GM21367 (cell line): ENCODE data around the gene CDKN2C.

ENCODE experiments used
- ATAC-seq: cut with Tn5 transposase; IDR thresholded peaks from one replicate; pipeline ENCODE4 v1.9.1; 2021; ENCODE audit not compliant: unreplicated experiment

CDKN2C gene

DNA sequence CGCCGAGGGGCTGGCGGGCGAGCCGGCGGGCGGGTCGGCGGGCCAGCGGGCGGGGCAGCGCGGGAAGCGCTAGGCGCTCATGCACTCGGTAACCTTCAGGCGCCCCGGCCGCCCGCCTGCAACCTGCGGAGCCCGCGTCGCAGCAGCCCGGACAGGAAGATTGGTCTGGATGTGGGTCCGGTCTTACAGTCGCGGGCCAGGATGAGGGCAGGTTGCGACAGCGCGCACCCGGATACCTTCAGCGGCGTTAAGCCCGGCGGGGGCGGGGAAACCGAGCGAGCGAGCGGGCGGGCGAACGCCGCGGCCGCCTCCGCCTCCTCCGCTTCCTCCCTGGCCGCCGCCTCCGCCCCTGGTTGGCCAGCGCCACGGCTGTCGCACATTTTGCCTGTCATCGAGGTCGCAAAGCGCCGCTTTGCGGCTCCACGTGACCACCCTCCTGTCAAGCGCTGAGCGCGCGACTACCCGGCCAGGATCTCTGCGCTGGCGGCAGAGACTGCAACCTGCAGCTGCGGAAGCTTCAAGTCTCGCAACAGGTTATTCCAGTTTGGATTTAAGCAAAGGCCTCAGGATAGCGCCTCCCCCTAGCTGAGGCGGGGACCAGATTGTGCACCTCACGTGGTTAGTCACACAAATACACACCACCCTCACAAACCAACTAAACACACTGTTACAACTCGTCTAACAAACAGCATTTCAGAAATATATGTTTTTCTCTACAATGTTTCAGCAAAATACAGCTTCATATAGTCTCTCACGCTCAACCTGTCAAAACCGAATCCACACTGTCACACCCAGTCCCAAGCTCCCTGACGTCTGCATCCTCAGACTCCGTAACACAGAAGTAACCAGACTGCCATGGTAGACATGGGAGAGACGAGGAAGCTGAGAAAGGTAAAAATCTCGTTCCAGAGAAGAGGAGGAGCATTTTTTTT, 9.9 kb upstream of the CDKN2C start, which contains the start of gene FAF1:
Gene FAF1, minus strand, starts transcription at position 355 of the 932 bp plus-strand sequence. CDS start 456 bp downstream, outside the sequence.
- ATAC-seq: peak; percentile 81

DNA sequence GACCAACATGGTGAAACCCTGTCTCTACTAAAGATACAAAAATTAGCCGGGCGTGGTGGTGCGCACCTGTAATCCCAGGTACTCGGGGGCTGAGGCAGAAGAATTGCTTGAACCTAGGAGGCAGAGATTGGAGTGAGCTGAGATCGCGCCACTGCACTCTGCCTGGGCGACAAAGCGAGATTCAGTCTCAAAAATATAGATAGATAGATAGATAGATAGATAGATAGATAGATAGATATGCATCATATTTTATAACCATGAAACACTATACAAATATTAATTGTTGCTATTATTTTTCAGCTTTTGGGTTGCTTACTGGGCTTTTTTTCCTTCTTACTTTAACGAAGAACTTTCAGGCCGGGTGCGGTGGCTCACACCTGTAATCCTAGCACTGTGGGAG, 5.2 kb upstream of the CDKN2C start:
- ATAC-seq: no peak

DNA sequence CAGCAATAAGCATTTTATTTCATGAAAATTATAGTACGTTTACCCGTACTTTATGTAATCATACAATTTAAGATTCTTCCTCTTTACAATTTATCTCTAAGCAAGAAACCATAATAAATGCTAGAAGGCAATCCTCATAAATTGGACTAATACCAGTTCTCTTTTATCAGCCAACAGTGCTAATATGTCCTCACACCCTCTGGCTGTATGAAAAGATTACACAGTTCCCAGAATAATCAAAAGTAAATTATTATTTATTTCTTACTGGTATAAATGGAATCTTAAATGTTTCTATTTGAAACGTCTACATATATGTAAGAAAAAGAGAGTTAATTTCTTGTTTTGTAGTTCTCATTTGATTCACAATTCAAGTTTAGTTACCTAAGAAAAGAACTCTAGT, 3.1 kb upstream of the CDKN2C start:
- no peak for ATAC-seq

DNA sequence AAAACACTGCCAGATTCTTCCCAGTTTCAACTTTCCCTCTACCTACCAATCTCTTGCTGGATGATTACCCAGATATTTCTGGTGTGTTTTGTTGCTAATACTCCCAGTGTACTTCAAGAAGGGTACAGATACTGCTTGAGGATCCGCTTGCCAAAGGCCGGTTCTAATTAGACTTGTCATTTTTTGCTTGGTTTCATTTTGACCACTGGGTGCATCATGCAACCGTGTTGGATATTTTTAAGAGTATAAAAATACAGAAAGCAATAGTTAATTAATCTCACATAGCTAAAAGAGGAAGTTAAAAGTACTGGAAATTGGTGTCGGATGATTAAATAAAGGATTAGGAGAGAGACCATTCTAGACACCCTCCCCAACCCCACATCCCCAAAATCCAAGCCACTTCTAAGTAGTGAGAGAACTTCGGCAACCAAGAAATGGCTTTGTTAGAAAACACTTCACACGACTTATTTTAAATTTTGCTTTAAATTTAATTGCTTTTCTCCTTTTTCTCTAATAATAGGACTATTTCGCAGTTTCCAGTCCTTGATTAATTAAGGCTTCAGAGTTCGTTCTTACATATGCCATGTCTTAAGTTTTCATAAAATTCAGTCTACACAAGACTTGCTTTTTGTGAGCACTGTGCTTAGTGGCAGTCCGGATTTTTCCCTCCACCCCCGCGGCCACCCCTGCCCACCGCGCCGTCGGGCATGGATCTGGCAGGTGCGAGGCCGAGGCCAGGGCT, 2.5 kb upstream of the CDKN2C start:
- ATAC-seq: no peak

DNA sequence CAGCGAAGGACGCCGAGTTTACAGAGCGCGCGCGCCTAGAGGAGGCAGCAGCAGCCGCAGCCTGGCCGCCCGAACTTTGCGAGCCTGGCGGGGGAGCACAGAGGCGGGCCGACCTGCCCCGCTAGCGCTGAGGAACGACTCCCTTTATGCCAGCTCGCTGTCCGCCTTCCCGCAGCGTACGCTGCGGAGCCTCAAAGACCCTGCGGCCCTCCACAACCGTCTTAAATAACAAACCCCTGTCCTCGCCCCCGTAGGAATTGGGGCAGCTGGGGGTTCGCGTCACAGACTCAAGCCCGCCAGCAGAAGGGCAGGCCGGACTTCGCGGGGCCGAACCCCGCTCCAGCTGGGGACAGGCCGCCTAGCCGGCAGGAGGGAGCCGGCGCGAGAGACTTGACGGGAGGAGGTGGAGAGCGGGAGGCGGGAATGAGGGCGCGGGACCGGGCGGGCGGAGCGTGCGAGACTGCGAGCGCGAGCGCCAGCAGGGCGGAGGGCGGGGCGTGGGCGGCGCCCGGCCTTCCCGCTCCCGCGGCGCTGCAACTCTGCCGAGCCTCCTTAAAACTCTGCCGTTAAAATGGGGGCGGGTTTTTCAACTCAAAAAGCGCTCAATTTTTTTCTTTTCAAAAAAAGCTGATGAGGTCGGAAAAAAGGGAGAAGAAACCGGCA, 1.8 kb upstream of the CDKN2C start:
- peak; percentile 44 for ATAC-seq

DNA sequence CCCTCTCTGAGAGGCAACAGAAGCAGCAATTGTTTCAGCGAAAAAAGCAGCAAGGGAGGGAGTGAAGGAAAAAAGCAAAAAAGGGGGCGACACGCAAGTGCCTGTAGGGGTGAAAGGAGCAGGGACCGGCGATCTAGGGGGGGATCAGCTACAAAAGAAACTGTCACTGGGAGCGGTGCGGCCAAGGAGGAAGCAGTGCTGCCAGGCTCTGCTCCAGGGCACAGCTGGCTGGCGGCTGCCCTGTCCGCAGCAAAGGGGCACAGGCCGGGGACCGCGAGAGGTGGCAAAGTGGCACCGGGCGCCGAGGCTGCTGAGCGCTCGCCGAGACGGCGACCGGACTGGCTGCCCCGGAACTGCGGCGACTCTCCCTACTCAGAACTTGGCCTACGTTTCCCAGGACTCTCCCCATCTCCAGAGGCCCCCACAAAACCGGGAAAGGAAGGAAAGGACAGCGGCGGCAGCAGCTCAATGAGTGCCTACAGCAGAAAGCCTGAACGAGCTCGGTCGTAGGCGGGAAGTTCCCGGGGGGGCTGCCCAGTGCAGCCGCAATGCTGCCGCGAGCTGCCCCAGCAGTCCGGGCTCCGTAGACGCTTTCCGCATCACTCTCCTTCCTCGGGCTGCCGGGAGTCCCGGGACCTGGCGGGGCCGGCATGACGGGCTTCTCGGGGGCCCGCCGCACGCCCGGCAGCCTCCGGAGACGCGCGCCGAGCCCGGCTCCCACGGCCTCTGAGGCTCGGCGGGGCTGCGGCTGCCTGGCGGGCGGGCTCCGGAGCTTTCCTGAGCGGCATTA, 1.0 kb upstream of the CDKN2C start:
- peak; percentile 16 for ATAC-seq

DNA sequence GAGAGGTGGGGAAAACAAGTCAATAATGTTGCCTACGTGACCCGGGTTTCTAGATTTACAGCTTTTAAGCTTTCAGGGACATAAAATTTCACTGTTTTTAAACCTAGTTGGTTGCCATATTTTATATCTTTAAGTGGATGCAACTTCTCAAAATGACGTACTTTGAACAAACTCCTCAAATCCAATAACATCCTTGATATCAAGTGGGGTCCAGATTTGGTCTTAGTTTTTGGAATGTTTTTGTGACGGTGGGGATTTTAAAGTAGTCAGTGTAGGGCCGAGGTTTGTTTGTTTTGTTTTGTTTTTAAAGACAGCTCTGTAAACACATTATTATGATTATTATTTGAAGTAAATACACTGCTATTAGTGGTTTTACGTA, 453 bp downstream of the CDKN2C start:
- no peak for ATAC-seq

DNA sequence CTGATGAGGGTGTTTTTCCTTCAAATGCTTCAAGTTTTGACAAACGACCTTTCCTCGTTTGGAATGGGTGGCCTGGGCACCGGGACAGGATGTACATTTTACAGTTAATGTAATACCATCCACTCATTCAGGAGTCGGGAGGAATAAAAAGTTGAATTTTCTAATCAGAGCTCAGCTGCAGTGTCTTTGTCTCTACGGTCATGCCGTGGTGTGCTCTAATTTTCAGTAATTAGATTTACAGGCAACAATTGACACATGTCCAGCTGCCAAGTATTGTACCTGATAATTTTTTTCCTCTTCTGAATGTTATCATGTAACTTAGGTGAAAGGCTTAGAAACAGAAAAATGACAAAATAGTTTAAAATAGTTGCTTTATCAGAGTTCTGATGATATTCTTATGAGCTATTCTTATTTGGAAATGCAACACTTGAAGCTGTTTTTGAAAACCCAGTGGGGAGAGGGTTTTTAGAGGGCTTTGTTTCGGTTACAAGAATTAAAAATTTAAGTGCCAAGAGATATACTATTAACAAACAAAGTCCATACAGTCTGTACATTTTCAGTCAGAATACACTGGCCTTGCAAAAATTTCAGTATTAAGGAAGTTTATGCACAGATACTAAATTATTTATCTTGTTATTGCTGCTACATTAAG, 1.0 kb downstream of the CDKN2C start:
- ATAC-seq: no peak

DNA sequence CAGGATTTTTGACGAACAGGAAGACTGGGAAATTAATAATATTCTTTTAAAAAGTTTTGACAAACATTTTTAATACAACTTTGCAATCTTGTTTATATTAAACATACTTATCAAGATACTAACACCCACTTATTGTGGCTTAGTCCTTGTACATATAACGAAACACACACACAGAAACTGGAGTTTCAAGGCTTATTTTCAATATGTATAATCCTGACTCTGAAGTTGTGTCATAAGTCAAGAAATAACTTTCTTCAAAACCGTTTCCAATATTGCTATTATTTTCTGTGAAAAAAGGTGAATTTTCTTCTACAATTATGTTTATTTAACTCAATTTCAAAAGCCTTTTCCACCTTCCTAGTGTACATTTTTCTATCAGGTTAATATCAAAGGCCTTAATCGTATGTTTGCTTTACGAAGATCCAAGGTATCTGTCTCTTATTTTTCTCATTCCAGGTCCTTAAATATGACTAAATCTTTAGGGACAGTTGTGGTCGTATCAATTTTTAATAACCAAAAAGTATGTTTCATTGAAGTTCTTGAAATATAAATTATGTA, 1.8 kb downstream of the CDKN2C start:
- no peak for ATAC-seq

DNA sequence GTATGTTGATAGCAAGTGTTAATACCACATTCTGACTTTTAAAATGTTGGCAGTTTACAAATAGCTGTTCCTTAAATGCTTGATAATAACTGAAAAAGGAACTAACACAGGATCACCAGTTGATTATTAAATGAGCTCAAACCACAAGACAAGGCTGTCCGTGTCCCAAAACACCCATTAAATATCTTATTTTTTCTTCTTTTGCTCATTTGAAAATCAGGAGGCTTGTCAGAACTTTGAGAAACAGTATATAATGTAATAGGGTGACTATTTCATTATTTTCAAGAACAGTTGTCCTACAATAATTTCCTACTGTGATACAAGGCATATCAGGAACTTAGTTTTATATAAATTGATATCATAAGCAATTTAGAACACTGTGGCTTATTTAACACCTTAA, 2.7 kb downstream of the CDKN2C start:
- no peak for ATAC-seq

DNA sequence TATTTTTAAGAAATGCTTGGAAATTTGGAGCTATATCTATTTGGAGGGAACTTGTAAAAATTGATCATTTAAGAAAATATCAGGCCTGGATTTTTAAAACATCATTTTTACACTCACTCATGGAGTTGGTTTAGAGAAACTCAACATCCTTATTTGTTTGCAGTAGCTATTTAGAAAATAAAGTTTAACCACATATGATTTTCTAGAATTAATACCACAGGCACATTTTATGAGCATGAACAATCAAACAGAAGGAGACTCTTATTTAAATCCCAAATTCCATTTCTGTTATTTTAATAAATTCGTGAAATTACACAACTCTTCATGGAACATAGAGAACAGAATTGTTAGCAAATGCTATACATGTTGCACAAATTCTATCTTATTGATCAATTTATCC, 3.2 kb downstream of the CDKN2C start:
- ATAC-seq: no peak

DNA sequence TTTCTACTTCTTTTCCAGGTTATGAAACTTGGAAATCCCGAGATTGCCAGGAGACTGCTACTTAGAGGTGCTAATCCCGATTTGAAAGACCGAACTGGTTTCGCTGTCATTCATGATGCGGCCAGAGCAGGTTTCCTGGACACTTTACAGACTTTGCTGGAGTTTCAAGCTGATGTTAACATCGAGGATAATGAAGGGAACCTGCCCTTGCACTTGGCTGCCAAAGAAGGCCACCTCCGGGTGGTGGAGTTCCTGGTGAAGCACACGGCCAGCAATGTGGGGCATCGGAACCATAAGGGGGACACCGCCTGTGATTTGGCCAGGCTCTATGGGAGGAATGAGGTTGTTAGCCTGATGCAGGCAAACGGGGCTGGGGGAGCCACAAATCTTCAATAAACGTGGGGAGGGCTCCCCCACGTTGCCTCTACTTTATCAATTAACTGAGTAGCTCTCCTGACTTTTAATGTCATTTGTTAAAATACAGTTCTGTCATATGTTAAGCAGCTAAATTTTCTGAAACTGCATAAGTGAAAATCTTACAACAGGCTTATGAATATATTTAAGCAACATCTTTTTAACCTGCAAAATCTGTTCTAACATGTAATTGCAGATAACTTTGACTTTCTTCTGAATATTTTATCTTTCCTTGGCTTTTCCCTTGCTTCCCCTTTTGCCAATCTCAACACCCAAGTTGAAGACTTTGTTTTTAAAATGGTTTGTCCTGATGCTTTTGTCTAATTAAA, 4.0 kb downstream of the CDKN2C start:
- ATAC-seq: no peak

DNA sequence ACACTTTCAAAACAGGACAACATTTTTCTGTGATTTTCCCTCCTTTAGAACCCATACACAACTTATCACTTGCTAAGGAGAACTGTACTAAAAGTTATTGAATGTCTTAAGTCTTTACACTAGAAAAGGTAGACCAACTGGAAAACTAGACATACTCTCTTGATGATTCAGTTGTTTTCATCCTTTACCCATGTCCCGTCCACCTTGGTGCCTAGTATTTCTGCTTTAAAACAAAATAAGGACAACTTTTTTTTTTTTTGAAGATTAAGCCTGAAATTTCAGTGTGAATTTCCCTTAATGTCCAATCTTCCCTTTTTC, 4.5 kb downstream of the CDKN2C start:
- ATAC-seq: no peak

DNA sequence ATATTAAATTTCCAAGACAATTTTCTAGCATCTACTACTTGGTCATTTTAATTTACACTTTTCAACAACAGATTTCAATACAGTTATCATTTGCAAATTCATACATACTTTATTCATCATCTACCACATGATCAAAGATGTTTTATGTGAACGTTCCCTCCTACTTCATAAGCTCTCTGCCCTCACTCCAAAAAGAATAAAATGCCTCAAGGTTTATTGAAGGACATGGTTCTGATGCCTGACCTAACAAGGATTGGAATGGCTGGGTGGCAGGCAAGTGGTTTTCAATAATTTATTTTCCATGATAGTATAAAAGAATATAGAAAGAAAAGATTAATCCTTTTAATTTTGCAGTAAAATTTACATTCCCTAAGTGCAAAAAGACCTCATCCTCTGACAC, 5.4 kb downstream of the CDKN2C start:
- no peak for ATAC-seq

DNA sequence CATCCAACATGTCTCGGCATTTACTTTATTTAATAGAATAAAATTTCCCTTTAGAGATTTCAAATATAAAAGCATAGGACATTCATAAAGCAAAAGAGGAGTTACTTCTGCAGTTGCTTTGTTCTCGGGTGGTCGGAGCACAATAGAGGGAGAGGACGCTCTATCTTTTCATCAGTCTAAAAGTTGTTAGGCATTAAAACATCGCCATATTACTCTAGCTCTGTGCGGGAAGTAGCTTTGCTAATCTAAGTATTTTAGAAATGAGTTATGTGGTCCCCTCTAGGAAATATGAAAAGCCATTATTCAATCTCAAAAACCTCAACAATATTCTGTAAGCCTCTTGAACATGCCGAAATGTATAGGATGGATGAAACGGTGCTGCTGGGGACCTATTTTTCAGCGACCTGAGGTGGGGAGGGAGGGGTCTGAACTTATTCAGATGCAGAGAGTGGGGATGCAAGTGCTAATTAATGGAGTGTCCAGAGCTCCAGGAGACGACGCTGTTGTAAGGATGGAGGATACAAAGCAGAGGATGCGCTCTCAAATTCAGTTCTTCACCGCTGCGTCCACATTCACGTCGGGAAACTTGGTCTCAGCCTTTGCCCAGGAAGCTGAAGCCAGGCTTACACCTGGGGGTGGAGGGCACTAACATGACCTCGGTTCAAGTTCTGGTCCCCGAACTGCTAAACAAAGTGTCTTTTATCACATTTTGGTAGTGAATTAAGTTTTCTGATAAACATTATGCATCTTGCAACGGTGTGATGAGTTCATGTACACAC, 6.3 kb downstream of the CDKN2C start:
- ATAC-seq: no peak

DNA sequence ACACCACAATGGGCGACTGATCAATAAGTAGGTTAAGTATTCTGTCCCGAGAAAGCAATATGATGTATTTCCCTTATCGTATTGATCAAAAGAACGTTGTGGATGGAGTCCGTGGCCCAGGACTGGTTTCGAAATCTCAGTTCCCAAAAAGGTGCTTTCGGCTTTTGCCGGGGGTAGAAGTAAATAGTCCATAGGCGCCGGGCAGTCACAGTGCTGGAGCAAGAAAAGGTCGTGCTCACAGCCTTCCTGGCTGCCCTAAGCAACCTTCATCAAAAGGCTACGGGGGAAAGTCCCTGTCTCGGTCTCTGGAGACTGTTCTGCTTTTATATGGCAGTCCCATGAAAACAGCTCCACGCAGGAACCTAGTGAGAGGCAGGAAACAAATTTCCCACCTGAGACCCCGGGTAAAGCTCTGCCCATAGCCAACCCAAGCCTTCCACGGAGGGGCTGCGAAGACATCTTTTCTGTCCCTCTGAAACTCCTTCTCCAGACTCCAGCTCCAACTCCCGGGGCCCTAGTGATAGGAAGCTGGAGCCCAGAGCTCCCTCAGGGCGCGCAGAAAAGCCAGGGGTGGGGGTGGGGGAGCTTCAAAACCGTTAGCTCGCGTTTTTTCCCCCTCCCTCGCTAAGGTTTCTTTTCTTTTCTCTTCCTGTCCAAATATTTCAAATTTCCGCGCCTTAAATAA, 7.0 kb downstream of the CDKN2C start:
- peak; percentile 55 for ATAC-seq

DNA sequence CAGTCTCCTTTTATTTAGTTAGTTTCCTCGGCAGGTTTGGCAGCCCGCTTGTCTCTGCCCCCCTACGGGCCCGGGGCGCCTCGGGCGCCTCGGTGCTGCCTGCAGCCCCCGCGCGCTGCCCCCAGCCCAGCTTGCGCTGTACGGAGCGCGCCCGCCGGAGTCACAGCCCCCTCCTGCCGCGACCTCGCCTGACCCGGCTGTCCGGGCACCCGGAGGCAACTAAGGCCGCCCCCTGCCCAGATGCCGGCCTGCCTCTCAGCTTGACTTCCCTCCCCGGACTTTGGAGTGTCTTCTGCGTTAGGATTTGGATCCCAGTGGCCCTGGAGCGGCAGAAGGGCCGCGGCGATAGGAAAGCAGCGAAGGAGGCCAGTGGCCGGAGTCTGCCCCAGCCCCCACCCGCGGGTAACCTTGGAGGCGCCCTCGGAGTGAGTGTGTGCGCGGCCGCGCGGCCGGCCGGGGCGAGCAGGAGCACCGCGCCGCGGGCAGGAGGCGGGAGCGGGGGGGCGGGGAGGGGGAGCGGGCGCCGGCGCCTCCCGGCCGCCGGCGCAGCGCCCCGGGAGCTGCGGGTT, 7.6 kb downstream of the CDKN2C start:
- peak; percentile 42 for ATAC-seq
